Smooth muscle cell (in vitro differentiated cells): ENCODE data around the gene RNASE9. TPM values are rescaled to one million over a fixed set of nuclear protein-coding genes. Genes with fewer than 3 reads are reported as not detected.

Experiments used
- DNase-seq: peaks from one replicate; lab custom pipeline; 2025; ENCODE audit not compliant: unreplicated experiment; lab: John Stamatoyannopoulos, UW
- H2AFZ ChIP-seq: fragments of 200-600 bp; sonication (generic); 2 replicates; pipeline ENCODE4 v1.6.0; 2016; ENCODE audit warnings: antibody characterized with exemption, low read depth, mild to moderate bottlenecking
- H3F3A ChIP-seq: fragments of 200-600 bp; sonication (generic); 2 replicates; pipeline ENCODE4 v1.6.0; 2017; ENCODE audit warnings: antibody characterized with exemption, low read depth
- H3K27ac ChIP-seq: fragments of 200-600 bp; sonication (generic); 2 replicates; pipeline ENCODE4 v1.5.1; 2016; ENCODE audit warnings: low read depth, mild to moderate bottlenecking
- H3K27me3 ChIP-seq: fragments of 200-600 bp; sonication (generic); 2 replicates; pipeline ENCODE4 v1.6.1; 2016; ENCODE audit warnings: low read depth, mild to moderate bottlenecking
- H3K36me3 ChIP-seq: fragments of 200-600 bp; sonication (generic); 2 replicates; pipeline ENCODE4 v1.5.1; 2016; ENCODE audit warnings: low read depth
- H3K4me1 ChIP-seq: fragments of 200-600 bp; sonication (generic); 2 replicates; pipeline ENCODE4 v1.5.1; 2016; ENCODE audit warnings: low read depth
- H3K4me2 ChIP-seq: fragments of 200-600 bp; sonication (generic); 2 replicates; pipeline ENCODE4 v1.6.0; 2016; ENCODE audit warnings: mild to moderate bottlenecking
- H3K4me3 ChIP-seq: fragments of 200-600 bp; sonication (generic); 2 replicates; pipeline ENCODE4 v1.5.1; 2016; ENCODE audit warnings: mild to moderate bottlenecking
- H3K79me2 ChIP-seq: fragments of 200-600 bp; sonication (generic); 2 replicates; pipeline ENCODE4 v1.6.0; 2016; ENCODE audit warnings: low read depth, mild to moderate bottlenecking
- H3K9ac ChIP-seq: fragments of 200-600 bp; sonication (generic); 2 replicates; pipeline ENCODE4 v1.6.0; 2016; ENCODE audit warnings: low read depth
- H3K9me3 ChIP-seq: fragments of 200-600 bp; sonication (generic); replicated peaks from 2 replicates; pipeline ENCODE4 v1.5.1; 2016; ENCODE audit warnings: low read depth
- H4K20me1 ChIP-seq: fragments of 200-600 bp; sonication (generic); 2 replicates; pipeline ENCODE4 v1.6.0; 2016; ENCODE audit warnings: low read depth
- WGBS: methylation state at CpG from one replicate; pipeline ENCODE4 v1.1.7; 2016; ENCODE audit warnings: low lambda C conversion rate; 5-methylcytosine and 5-hydroxymethylcytosine counted together
- polyA plus RNA-seq: library from polyadenylated mRNA; unstranded; fragments of >200 nt; fragmentation: Nextera tagmentation; extraction: Ambion mirVana; gene quantifications from 2 replicates; pipeline ENCODE4 v1.2.1, GENCODE V29; 2016
- total RNA-seq: library from RNA; depleted of rRNA; stranded (reverse); fragments of >200 nt; gene quantifications from 2 replicates; pipeline ENCODE4 v1.2.3, GENCODE V29; 2014
- TF ChIP-seq, protein P1 (sequence below): fragments of 200-600 bp; sonication (generic); IDR thresholded peaks from 2 replicates; pipeline ENCODE4 v1.5.1; 2017; ENCODE audit warnings: borderline replicate concordance, mild to moderate bottlenecking, antibody characterized with exemption; ENCODE audit not compliant: insufficient read depth, poor library complexity, severe bottlenecking

The RNASE9 gene
- total and polyA plus RNA-seq, 2 experiments from 2014 or later, result not detected

DNA sequence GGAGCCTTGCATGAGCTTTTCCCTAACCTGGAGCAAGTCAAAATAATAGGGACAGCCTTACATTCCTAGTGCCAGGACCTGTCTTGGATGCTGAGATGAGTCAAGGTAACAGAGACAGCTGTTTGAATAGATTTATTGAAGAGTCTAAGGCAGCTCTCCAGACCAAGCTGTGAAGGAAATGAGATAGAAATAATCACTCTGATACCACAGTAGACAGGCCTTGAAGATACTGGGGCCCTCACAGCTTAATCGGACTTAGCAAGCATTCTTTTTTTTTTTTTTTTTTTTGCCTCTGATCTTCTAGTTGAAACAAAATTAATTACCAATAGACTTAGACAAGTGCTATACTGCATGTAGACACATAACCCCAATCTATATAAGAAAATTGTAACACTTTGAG, 3.1 kb upstream of the RNASE9 start:
- Histone ChIP-seq H3K79me2 (no peaks in the 10 kb centered on the region), H3K9me3 (no peaks in the 10 kb centered on the region), H3K4me2 (no peak overlapping the region), H3K4me3 (no peak overlapping the region), H2AFZ (no peak overlapping the region), H3F3A (no peaks in the 10 kb centered on the region), H4K20me1 (no peaks in the 10 kb centered on the region), H3K27ac (no peak overlapping the region), H3K36me3 (no peaks in the 10 kb centered on the region), H3K4me1 (peaks cover 14% of the 10 kb centered on the region), H3K9ac (no peak overlapping the region), H3K27me3 (no peaks in the 10 kb centered on the region)
- DNase-seq, result no peak
- TF ChIP-seq, protein P1, sequence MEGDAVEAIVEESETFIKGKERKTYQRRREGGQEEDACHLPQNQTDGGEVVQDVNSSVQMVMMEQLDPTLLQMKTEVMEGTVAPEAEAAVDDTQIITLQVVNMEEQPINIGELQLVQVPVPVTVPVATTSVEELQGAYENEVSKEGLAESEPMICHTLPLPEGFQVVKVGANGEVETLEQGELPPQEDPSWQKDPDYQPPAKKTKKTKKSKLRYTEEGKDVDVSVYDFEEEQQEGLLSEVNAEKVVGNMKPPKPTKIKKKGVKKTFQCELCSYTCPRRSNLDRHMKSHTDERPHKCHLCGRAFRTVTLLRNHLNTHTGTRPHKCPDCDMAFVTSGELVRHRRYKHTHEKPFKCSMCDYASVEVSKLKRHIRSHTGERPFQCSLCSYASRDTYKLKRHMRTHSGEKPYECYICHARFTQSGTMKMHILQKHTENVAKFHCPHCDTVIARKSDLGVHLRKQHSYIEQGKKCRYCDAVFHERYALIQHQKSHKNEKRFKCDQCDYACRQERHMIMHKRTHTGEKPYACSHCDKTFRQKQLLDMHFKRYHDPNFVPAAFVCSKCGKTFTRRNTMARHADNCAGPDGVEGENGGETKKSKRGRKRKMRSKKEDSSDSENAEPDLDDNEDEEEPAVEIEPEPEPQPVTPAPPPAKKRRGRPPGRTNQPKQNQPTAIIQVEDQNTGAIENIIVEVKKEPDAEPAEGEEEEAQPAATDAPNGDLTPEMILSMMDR, result no peak
- 86% methylated on average over 1 of the region's 1 CpG for WGBS

DNA sequence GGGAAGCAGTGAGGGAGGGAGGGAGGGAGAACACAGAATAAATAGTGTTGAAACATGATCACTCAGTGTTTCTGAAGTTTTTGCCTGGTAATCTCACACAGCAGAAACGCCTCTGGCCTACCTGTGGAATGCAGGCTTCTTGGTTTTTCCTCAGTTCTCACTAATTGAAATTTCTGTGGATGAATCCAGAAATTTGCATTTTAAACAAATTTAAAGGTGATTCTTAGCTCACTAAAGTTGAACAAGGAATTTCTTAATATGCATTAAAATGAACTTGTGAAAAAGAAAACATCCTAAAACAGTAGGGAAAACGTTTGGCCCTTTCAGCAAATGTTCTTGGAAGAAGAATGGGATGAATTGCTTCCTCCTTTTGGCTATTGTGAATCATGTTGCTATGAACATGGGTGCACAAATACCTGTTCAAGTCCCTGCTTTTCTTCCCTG, 1.4 kb downstream of the RNASE9 start:
- H3F3A ChIP-seq, result no peaks in the 10 kb centered on the region
- no peaks in the 10 kb centered on the region for H4K20me1 ChIP-seq
- H3K79me2 ChIP-seq, result no peaks in the 10 kb centered on the region
- H3K27ac ChIP-seq, result no peak overlapping the region
- no peaks in the 10 kb centered on the region for H3K27me3 ChIP-seq
- no peaks in the 10 kb centered on the region for H3K9me3 ChIP-seq
- no peak overlapping the region for H2AFZ ChIP-seq
- WGBS, result 19% methylated on average over 2 of the region's 2 CpGs
- no peak for DNase-seq
- TF ChIP-seq, protein P1, result no peak
- H3K9ac ChIP-seq, result no peak overlapping the region
- H3K36me3 ChIP-seq, result no peaks in the 10 kb centered on the region
- H3K4me3 ChIP-seq, result no peak overlapping the region
- H3K4me2 ChIP-seq, result no peak overlapping the region
- peaks cover 14% of the 10 kb centered on the region for H3K4me1 ChIP-seq

DNA sequence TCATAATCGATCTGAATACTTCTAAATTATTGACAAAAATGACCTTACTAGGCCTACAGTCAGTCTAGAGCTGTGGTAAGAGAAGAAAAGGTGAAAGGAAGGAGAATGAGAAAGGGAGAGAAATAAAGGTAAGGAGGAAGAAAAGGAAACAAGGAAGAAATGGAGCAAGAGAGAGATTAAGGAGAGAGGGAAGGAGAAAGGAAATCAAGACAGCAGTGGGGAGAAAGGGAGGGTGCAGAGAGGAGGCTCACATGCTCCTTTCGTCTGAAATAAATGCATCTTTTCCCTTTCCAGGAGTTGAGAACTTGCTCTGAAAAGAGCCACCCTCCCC, 3.7 kb downstream of the RNASE9 start:
- no peaks in the 10 kb centered on the region for H3F3A ChIP-seq
- H3K4me3 ChIP-seq, result no peak overlapping the region
- no peaks in the 10 kb centered on the region for H3K79me2 ChIP-seq
- H2AFZ ChIP-seq, result peak overlapping the region; percentile 66
- no peaks in the 10 kb centered on the region for H3K27me3 ChIP-seq
- no peak overlapping the region for H3K27ac ChIP-seq
- peaks cover 14% of the 10 kb centered on the region for H3K4me1 ChIP-seq
- DNase-seq, result no peak
- WGBS, result 65% methylated on average over 2 of the region's 2 CpGs
- no peaks in the 10 kb centered on the region for H4K20me1 ChIP-seq
- H3K4me2 ChIP-seq, result no peak overlapping the region
- no peaks in the 10 kb centered on the region for H3K36me3 ChIP-seq
- TF ChIP-seq, protein P1, result no peak
- H3K9ac ChIP-seq, result no peak overlapping the region
- H3K9me3 ChIP-seq, result no peaks in the 10 kb centered on the region

DNA sequence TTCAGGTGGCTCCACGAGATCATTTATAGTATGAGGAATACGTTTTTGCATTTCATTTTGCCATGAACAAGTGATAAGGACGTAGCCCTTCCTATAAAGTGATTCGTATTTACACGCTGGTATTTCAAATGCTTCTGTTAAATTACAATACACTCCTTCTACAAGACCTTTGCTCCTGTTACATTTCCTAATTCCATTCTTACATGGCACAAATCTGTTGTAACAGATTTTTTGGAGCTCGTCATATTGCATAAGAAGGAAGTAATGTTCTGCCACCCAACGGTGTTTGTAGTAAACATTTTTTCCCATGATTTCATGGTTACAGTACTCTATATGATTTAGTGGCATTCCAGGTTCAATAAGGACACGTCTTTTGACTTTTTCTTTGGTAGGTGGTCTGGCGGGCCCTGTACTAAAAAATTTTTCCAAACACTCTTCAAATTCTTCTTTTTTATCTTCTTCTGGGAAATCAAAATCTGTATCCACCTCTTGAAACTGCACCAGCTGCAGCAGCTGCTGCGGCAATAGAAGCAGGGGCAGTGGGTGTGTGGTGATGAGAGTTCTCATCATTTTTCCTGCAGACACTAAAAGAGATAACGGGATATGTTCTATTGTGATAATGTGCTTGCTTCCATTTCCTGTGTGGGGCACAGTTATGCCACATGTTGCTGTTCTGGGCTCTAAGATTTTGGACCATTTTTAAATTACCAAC, 4.2 kb downstream of the RNASE9 start:
- H3K4me3 ChIP-seq, result no peak overlapping the region
- TF ChIP-seq, protein P1, result no peak
- no peaks in the 10 kb centered on the region for H3K9me3 ChIP-seq
- no peak overlapping the region for H3K9ac ChIP-seq
- no peaks in the 10 kb centered on the region for H4K20me1 ChIP-seq
- H3K27me3 ChIP-seq, result no peaks in the 10 kb centered on the region
- H3K27ac ChIP-seq, result no peak overlapping the region
- no peak overlapping the region for H3K4me2 ChIP-seq
- no peak for DNase-seq
- no peaks in the 10 kb centered on the region for H3K36me3 ChIP-seq
- H3K79me2 ChIP-seq, result no peaks in the 10 kb centered on the region
- peak overlapping the region; percentile 66 for H2AFZ ChIP-seq
- H3K4me1 ChIP-seq, result peaks cover 14% of the 10 kb centered on the region
- H3F3A ChIP-seq, result no peaks in the 10 kb centered on the region
- 85% methylated on average over 11 of the region's 11 CpGs for WGBS
